Tibial artery (tissue), 4 donors: ENCODE measurements around the gene RAB13.
"Not testable (repeated sequence)": the region's sequence is repeated elsewhere in the genome, so short reads cannot be mapped to it uniquely, and the experiment has no call there.

Experiments used
- DNase-seq, 2 donors: peaks; one replicate each; pipeline ENCODE4 v3.0.0-alpha.2; 2019
- H3K27ac ChIP-seq, 2 donors: fragments of 200-600 bp; sonication (generic) in 1 of 2; 1 replicate in 1 of 2; 2 replicates in 1 of 2; pipeline ENCODE4 v1.5.1; 2018 to 2019; ENCODE audit warnings: mild to moderate bottlenecking in 1 of 2
- H3K27me3 ChIP-seq, 2 donors: fragments of 200-600 bp; sonication (generic) in 1 of 2; one replicate each; pipeline versions ENCODE4 v1.5.1 to v1.6.0; 2016 to 2019
- H3K36me3 ChIP-seq, 3 donors: fragments of 200-600 bp; sonication (generic) in 2 of 3; one replicate each; pipeline ENCODE4 v1.5.1; 2016 to 2019; ENCODE audit warnings: mild to moderate bottlenecking in 2 of 3
- H3K4me1 ChIP-seq, 4 donors: fragments of 200-600 bp; sonication (generic) in 2 of 4; 1 replicate in 3 of 4; 2 replicates in 1 of 4; pipeline ENCODE4 v1.5.1; 2016 to 2019
- H3K4me3 ChIP-seq, 2 donors: fragments of 200-600 bp; sonication (generic) in 1 of 2; 1 replicate in 1 of 2; 2 replicates in 1 of 2; pipeline ENCODE4 v1.5.1; 2018 to 2019; ENCODE audit warnings: mild to moderate bottlenecking in 2 of 2
- H3K9me3 ChIP-seq, 3 donors: fragments of 200-600 bp; sonication (generic) in 1 of 3; one replicate each; pipeline ENCODE4 v1.5.1; 2016 to 2019
- intact Hi-C: fragments of 100-400 bp; cut with DNase I; formaldehyde crosslinking; loops from one replicate; pipeline ENCODE4 v1.15.0; 2023; ENCODE audit warnings: low total_unique reads
- TF ChIP-seq, protein P1 (sequence below), 2 experiments: fragments of 200-600 bp in 1 of 2; fragments of 450-650 bp in 1 of 2; IDR thresholded peaks; one replicate each; pipeline ENCODE4 v1.5.1; 2017 to 2019; ENCODE audit warnings: antibody characterized with exemption in 2 of 2, mild to moderate bottlenecking in 1 of 2, moderate library complexity in 1 of 2

Gene RAB13

GRCh38 chr1:153985941-153986761, at the start of gene RAB13:
TSS of gene RAB13 (minus strand) at chr1:153986339. CDS start at chr1:153986236, 103 bp downstream.
- intact Hi-C loops, result loop anchor here (5.0 to 10.0 kb wide), 2 partner anchors 39 to 311 kb away; partner anchors contain the start of genes DENND4B, ILF2 and NPR1
- DNase-seq, result peak; percentile 88 to 97
- Histone ChIP-seq H3K27ac (peak within 1 kb of the TSS; percentile 76 to 95), H3K9me3 (no peaks in the 10 kb centered on the region), H3K36me3 (peaks cover 0 to 24% (median 16%) of the 10 kb centered on the region in 3 donors), H3K4me1 (peaks cover 0 to 29% (median 22%) of the 10 kb centered on the region in 4 donors), H3K4me3 (peak within 1 kb of the TSS; percentile 61 to 78), H3K27me3 (no peaks in the 10 kb centered on the region)
- TF ChIP-seq, protein P1, sequence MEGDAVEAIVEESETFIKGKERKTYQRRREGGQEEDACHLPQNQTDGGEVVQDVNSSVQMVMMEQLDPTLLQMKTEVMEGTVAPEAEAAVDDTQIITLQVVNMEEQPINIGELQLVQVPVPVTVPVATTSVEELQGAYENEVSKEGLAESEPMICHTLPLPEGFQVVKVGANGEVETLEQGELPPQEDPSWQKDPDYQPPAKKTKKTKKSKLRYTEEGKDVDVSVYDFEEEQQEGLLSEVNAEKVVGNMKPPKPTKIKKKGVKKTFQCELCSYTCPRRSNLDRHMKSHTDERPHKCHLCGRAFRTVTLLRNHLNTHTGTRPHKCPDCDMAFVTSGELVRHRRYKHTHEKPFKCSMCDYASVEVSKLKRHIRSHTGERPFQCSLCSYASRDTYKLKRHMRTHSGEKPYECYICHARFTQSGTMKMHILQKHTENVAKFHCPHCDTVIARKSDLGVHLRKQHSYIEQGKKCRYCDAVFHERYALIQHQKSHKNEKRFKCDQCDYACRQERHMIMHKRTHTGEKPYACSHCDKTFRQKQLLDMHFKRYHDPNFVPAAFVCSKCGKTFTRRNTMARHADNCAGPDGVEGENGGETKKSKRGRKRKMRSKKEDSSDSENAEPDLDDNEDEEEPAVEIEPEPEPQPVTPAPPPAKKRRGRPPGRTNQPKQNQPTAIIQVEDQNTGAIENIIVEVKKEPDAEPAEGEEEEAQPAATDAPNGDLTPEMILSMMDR (IDR thresholded peaks at IDR 0.05), result no peak

DNA sequence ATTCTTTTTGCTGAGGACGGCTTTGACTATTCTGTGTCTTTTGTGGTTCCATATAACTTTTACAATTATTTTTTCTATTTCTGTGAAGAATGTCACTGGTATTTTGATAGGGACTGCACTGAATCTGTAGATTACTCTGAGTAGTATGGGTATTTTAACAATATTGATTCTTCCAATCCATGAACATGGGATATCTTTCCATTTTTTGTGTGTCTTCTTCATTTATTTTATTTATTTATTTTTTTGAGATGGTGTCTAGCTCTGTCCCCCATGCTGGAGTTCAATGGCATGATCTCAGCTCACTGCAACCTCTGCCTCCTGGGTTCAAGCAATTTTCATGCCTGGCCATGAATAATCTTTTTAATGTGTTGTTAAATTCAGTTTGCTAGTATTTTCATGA, 47.6 kb upstream of the RAB13 start:
- H3K27me3 ChIP-seq, DNase-seq, intact Hi-C loops, H3K27ac ChIP-seq, H3K36me3 ChIP-seq, H3K4me3 ChIP-seq, H3K4me1 ChIP-seq: not testable (repeated sequence)
- H3K9me3 ChIP-seq, result peaks cover 0 to 13% (median 10%) of the 10 kb centered on the region in 3 donors

DNA sequence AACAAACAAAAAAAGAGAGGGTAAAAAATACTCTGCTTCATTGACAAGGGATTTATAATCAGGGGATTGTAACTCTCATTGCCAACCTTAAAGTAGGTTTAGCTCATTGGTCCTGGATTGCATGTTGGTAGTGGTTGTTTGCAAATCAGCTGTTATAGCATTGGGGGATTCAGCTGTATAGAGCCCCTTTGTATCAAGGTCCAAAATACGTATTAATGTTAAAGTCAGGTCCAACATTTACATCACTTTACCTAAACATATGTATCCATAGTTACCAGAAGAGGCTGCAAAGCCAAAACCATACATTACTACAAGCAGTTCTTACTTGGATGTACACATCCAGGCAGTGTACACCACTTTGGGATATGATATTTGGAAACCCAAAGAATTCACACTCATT, 33.8 kb upstream of the RAB13 start:
- H3K27ac ChIP-seq, result no peak overlapping the region
- intact Hi-C loops, result no loop called here
- H3K9me3 ChIP-seq, result no peaks in the 10 kb centered on the region
- DNase-seq, result no peak
- no peak overlapping the region for H3K4me3 ChIP-seq
- H3K4me1 ChIP-seq, result no peaks in the 10 kb centered on the region
- TF ChIP-seq, protein P1 (IDR thresholded peaks at IDR 0.05), result no peak
- H3K27me3 ChIP-seq, result no peaks in the 10 kb centered on the region
- H3K36me3 ChIP-seq, result no peaks in the 10 kb centered on the region

DNA sequence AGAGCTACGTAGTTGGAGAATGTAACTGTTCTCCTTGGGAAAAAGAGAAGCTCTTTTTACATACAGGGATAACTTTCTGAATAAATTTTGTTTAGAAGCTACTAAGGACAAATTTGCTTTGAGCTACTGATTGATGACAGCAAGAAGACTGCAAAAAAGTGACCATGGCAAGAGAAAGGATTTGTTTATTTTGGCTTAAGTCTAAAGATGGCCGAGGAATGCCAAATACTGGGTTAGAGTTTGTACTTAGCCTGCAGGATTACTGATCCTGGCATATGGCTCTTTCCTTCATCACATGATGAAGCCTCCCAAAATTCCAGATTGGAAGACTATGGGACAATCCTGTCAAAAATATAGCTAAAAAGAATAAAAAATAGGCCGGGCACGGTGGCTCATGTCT, 33.1 kb upstream of the RAB13 start:
- no peak for DNase-seq
- Histone ChIP-seq H3K27ac (no peak overlapping the region), H3K4me3 (no peak overlapping the region), H3K4me1 (no peaks in the 10 kb centered on the region), H3K9me3 (no peaks in the 10 kb centered on the region), H3K27me3 (no peaks in the 10 kb centered on the region), H3K36me3 (no peaks in the 10 kb centered on the region)
- intact Hi-C loops, result no loop called here
- TF ChIP-seq, protein P1 (IDR thresholded peaks at IDR 0.05), result no peak

- no peak for DNase-seq
- no peaks in the 10 kb centered on the region for H3K27me3 ChIP-seq
- no peaks in the 10 kb centered on the region for H3K9me3 ChIP-seq
- H3K4me1 ChIP-seq, result no peaks in the 10 kb centered on the region
- intact Hi-C loops, result no loop called here
- no peak overlapping the region for H3K4me3 ChIP-seq
- no peak overlapping the region for H3K27ac ChIP-seq
- TF ChIP-seq, protein P1 (IDR thresholded peaks at IDR 0.05), result no peak
- no peaks in the 10 kb centered on the region for H3K36me3 ChIP-seq
Measured at GRCh38 chr1:154014154-154014907, 28.2 kb upstream of the RAB13 start.

- intact Hi-C loops, H3K27ac ChIP-seq, DNase-seq, H3K27me3 ChIP-seq, H3K9me3 ChIP-seq, H3K4me1 ChIP-seq, H3K4me3 ChIP-seq, H3K36me3 ChIP-seq: not testable (repeated sequence)
Measured at GRCh38 chr1:154012543-154012942, 26.4 kb upstream of the RAB13 start.
